ENCODE data around the gene TUBG2.
"Not testable (repeated sequence)": the region's sequence is repeated elsewhere in the genome, so short reads cannot be mapped to it uniquely, and the experiment has no call there.

The TUBG2 gene

GRCh38 chr17:42655528-42655927 lies 3.6 kb upstream of the TUBG2 start:
- no peak for DNase-seq

- DNase-seq, result no peak
Measured at GRCh38 chr17:42657824-42658588, 1.1 kb upstream of the TUBG2 start.

- not testable (repeated sequence) for DNase-seq
Measured at GRCh38 chr17:42659932-42660274, 819 bp downstream of the TUBG2 start.

- no peak for DNase-seq
Measured at GRCh38 chr17:42660692-42661345, 1.7 kb downstream of the TUBG2 start.

- DNase-seq, result no peak
Measured at GRCh38 chr17:42665581-42666001, 6.5 kb downstream of the TUBG2 start.

GRCh38 chr17:42666126-42666525 lies 7.0 kb downstream of the TUBG2 start:
- DNase-seq, result not testable (repeated sequence)

- DNase-seq, result no peak
Measured at GRCh38 chr17:42667088-42667951, 8.2 kb downstream of the TUBG2 start.

GRCh38 chr17:42669705-42669976 lies 10.6 kb downstream of the TUBG2 start:
- no peak for DNase-seq

GRCh38 chr17:42669977-42670788 lies 11.1 kb downstream of the TUBG2 start:
- DNase-seq, result peak in 1 of 2 experiments; percentile 36

- no peak for DNase-seq
Measured at GRCh38 chr17:42670789-42671657, 11.9 kb downstream of the TUBG2 start.

- DNase-seq, result no peak
Measured at GRCh38 chr17:42672038-42672437, 13.0 kb downstream of the TUBG2 start.

- no peak for DNase-seq
Measured at GRCh38 chr17:42673266-42673884, 14.3 kb downstream of the TUBG2 start.

GRCh38 chr17:42673885-42674754 lies 15.0 kb downstream of the TUBG2 start:
- no peak for DNase-seq

- no peak for DNase-seq
Measured at GRCh38 chr17:42674755-42675347, 15.8 kb downstream of the TUBG2 start.

- no peak for DNase-seq
Measured at GRCh38 chr17:42675348-42675964, 16.4 kb downstream of the TUBG2 start.

- no peak for DNase-seq
Measured at GRCh38 chr17:42675965-42676423, 16.9 kb downstream of the TUBG2 start.

GRCh38 chr17:42676424-42677011 lies 17.4 kb downstream of the TUBG2 start, which contains the start of gene PLEKHH3:
Gene PLEKHH3 (minus strand): TSS chr17:42676994. CDS start chr17:42676563, 431 bp downstream.
- no peak for DNase-seq

GRCh38 chr17:42677012-42677857 lies 18.2 kb downstream of the TUBG2 start:
- DNase-seq, result peak; percentile 99

Measured in activated CD4-positive, alpha-beta T cell treated with anti-CD3 and anti-CD28 coated beads, Interleukin-2, amount 50 U/mL, for 4 hours (primary cell).